Neural progenitor cell (in vitro differentiated cells): ENCODE results near the gene CCL21. TPM values are rescaled to one million over a fixed set of nuclear protein-coding genes. Genes with fewer than 3 reads are reported as not detected.
A peak's percentile ranks its signal among the peaks of the same experiment; 100 is the strongest.

Experiments
- DNase-seq: peaks from one replicate; pipeline ENCODE4 v3.0.0-alpha.2; 2016; ENCODE audit warnings: low spot score
- H2AFZ ChIP-seq: fragments of 200-600 bp; sonication (generic); replicated peaks from 2 replicates; pipeline ENCODE4 v1.6.1; 2016; ENCODE audit warnings: antibody characterized with exemption
- H3F3A ChIP-seq: fragments of 200-600 bp; sonication (generic); 2 replicates; pipeline ENCODE4 v1.6.1; 2016; ENCODE audit warnings: antibody characterized with exemption, low read depth
- H3K27ac ChIP-seq: fragments of 200-600 bp; sonication (generic); 2 replicates; pipeline ENCODE4 v1.5.1; 2016; ENCODE audit warnings: mild to moderate bottlenecking
- H3K27me3 ChIP-seq: fragments of 200-600 bp; sonication (generic); 2 replicates; pipeline ENCODE4 v1.6.1; 2016; ENCODE audit warnings: mild to moderate bottlenecking, moderate library complexity
- H3K36me3 ChIP-seq: fragments of 200-600 bp; sonication (generic); 2 replicates; pipeline ENCODE4 v1.5.1; 2016
- H3K4me1 ChIP-seq: fragments of 200-600 bp; sonication (generic); 2 replicates; pipeline ENCODE4 v1.6.1; 2016; ENCODE audit warnings: mixed run types
- H3K4me2 ChIP-seq: fragments of 200-600 bp; sonication (generic); 2 replicates; pipeline ENCODE4 v1.6.1; 2016
- H3K4me3 ChIP-seq: fragments of 200-600 bp; sonication (generic); 2 replicates; pipeline ENCODE4 v1.5.1; 2016
- H3K79me2 ChIP-seq: fragments of 200-600 bp; sonication (generic); 2 replicates; pipeline ENCODE4 v1.6.1; 2016; ENCODE audit warnings: low read depth
- H3K9ac ChIP-seq: fragments of 200-600 bp; sonication (generic); 2 replicates; pipeline ENCODE4 v1.6.1; 2016
- H3K9me3 ChIP-seq: fragments of 200-600 bp; sonication (generic); 2 replicates; pipeline ENCODE4 v1.5.1; 2016; ENCODE audit warnings: low read depth
- H4K20me1 ChIP-seq: fragments of 200-600 bp; sonication (generic); 2 replicates; pipeline ENCODE4 v1.6.1; 2016; ENCODE audit warnings: low read depth
- H3K27ac Mint-ChIP-seq: 3 replicates; pipeline ENCODE4 v1.8.0; 2021; ENCODE audit warnings: mixed read lengths
- H3K27me3 Mint-ChIP-seq: 2 replicates; pipeline ENCODE4 v1.8.0; 2022; ENCODE audit warnings: low read depth, mild to moderate bottlenecking, inconsistent platforms, moderate library complexity, mixed read lengths; ENCODE audit not compliant: insufficient read depth
- H3K36me3 Mint-ChIP-seq: 3 replicates; pipeline ENCODE4 v1.8.0; 2021; ENCODE audit warnings: mixed read lengths
- H3K4me1 Mint-ChIP-seq: 3 replicates; pipeline ENCODE4 v1.8.0; 2021; ENCODE audit warnings: mixed read lengths
- H3K4me3 Mint-ChIP-seq: 3 replicates; pipeline ENCODE4 v1.8.0; 2021; ENCODE audit warnings: mild to moderate bottlenecking, moderate library complexity, mixed read lengths
- H3K9me3 Mint-ChIP-seq: 3 replicates; pipeline ENCODE4 v1.8.0; 2020; ENCODE audit warnings: mixed read lengths
- EZH2 ChIP-seq: fragments of 200-600 bp; sonication (generic); IDR thresholded peaks from 2 replicates; pipeline ENCODE4 v1.6.1; 2017; ENCODE audit warnings: antibody characterized with exemption, mild to moderate bottlenecking, moderate library complexity
- EZH2phosphoT487 ChIP-seq: fragments of 200-600 bp; sonication (generic); IDR thresholded peaks from 2 replicates; pipeline ENCODE4 v1.6.1; 2017; ENCODE audit warnings: antibody characterized with exemption
- total RNA-seq: library from RNA; depleted of rRNA; stranded (reverse); fragments of >200 nt; gene quantifications from 2 replicates; pipeline ENCODE4 v1.2.3, GENCODE V29; 2015; ENCODE audit warnings: low replicate concordance
- TF ChIP-seq, protein P1 (sequence below): fragments of 200-600 bp; sonication (generic); IDR thresholded peaks from 2 replicates; pipeline ENCODE4 v1.5.1; 2017; ENCODE audit warnings: antibody characterized with exemption, mild to moderate bottlenecking

The CCL21 gene
- total RNA-seq, 1 donor from 2014 or later: not detected

DNA sequence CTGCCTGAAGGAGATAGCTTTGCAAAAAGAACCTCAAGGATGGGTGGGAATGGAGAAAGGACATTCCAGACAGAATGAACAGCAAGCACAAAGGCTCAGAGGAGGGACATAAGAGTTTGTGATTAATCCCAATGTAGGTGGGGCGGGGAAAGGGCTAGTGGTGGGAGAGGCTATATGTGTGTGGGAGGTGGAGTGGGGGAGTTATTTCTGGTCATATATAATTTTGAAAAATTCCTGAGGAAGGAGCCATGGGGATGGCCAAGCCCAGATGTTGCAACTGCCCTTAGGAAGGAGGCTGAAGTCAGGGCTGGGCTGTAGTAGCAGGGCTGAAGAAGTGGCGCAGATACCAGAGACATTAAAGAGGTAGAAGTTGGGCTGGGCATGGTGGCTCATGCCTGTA lies 34.1 kb downstream of the CCL21 start:
- Mint-ChIP-seq H3K36me3 (peaks cover 4% of the 10 kb centered on the region), H3K27ac (no peak overlapping the region)
- TF ChIP-seq EZH2 (no peak), EZH2phosphoT487 (no peak)
- TF ChIP-seq, protein P1, sequence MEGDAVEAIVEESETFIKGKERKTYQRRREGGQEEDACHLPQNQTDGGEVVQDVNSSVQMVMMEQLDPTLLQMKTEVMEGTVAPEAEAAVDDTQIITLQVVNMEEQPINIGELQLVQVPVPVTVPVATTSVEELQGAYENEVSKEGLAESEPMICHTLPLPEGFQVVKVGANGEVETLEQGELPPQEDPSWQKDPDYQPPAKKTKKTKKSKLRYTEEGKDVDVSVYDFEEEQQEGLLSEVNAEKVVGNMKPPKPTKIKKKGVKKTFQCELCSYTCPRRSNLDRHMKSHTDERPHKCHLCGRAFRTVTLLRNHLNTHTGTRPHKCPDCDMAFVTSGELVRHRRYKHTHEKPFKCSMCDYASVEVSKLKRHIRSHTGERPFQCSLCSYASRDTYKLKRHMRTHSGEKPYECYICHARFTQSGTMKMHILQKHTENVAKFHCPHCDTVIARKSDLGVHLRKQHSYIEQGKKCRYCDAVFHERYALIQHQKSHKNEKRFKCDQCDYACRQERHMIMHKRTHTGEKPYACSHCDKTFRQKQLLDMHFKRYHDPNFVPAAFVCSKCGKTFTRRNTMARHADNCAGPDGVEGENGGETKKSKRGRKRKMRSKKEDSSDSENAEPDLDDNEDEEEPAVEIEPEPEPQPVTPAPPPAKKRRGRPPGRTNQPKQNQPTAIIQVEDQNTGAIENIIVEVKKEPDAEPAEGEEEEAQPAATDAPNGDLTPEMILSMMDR: no peak

DNA sequence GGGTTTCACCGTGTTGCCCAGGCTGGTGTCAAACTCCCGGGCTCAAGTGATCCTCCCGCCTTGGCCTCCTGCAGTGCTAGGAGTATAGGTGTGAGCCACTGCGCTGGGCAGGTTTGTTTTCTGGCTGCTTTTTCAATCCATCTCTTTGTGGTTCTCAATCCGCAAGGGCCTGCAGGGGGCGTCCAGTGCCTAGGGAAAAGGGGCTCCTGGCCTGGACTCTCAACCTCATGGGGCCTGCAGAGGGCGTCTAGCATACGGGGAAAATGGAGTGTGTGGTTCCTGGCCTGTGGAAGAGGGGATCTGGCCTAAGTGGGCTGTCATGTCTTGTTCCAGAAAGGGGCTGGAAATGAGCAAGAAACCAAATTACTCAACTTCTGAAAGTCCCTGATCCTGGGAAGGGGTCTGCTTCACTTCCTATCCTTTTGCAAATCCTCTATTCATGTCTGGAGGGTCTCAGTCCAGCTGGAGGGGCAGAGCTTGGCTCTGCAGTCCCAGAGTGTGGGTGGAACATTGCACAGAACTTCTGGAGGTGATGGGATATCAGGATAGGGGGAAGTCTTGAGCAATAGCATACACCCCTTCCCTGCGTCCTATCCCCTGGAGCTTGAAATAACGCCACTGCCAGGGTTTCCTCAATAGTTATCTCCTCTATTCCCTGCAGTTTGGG lies 34.8 kb downstream of the CCL21 start:
- peaks cover 6% of the 10 kb centered on the region for H3K4me1 Mint-ChIP-seq
- no peaks in the 10 kb centered on the region for H3K36me3 ChIP-seq
- TF ChIP-seq, protein P1: peak; percentile 83
- TF ChIP-seq EZH2phosphoT487: peak; percentile 27
- TF ChIP-seq EZH2: no peak

More for the DNA sequence above, 34.1 kb downstream of the CCL21 start:
- no peak overlapping the region for H3K9ac ChIP-seq
- peaks cover 6% of the 10 kb centered on the region for H3K4me1 Mint-ChIP-seq
- H3K4me2 ChIP-seq: no peak overlapping the region
- no peak for DNase-seq
- H4K20me1 ChIP-seq: no peaks in the 10 kb centered on the region
- no peak overlapping the region for H3K4me3 Mint-ChIP-seq
- peaks cover 6% of the 10 kb centered on the region for H3K27me3 Mint-ChIP-seq
- no peaks in the 10 kb centered on the region for H3K27me3 ChIP-seq
- H3K4me1 ChIP-seq: no peaks in the 10 kb centered on the region
- H3F3A ChIP-seq: no peaks in the 10 kb centered on the region
- no peak overlapping the region for H3K4me3 ChIP-seq
- no peak overlapping the region for H2AFZ ChIP-seq
- no peaks in the 10 kb centered on the region for H3K9me3 Mint-ChIP-seq
- no peaks in the 10 kb centered on the region for H3K36me3 ChIP-seq
- no peaks in the 10 kb centered on the region for H3K9me3 ChIP-seq
- no peak overlapping the region for H3K27ac ChIP-seq
- H3K79me2 ChIP-seq: no peaks in the 10 kb centered on the region

DNA sequence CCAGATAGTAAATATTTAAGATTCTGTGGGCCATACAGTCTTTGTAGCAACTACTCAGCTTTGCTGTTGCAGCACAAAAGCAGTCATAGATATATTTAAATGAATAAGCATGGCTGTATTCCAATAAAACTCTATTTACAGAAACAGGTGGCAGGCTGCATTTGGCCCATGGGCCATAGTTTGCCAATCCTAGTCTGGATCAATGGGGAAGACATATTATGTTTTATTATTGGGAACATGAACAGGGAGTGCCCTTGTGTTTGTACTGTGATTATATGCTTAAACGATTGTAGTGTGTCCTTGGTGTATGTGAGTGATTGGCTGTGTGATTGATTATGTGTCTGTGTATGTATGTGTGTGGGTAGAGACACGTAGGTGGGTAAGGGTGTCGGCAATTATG lies 35.5 kb downstream of the CCL21 start:
- H3K27ac Mint-ChIP-seq: no peak overlapping the region

More for the DNA sequence above, 34.8 kb downstream of the CCL21 start:
- H3K4me2 ChIP-seq: no peak overlapping the region
- H3K9ac ChIP-seq: no peak overlapping the region
- H2AFZ ChIP-seq: no peak overlapping the region
- no peaks in the 10 kb centered on the region for H3K9me3 ChIP-seq
- peaks cover 1% of the 10 kb centered on the region for H3K36me3 Mint-ChIP-seq
- H3K79me2 ChIP-seq: no peaks in the 10 kb centered on the region
- no peak overlapping the region for H3K27ac ChIP-seq
- DNase-seq: peak; percentile 91
- no peak overlapping the region for H3K4me3 ChIP-seq
- H3K27me3 Mint-ChIP-seq: peaks cover 7% of the 10 kb centered on the region
- no peaks in the 10 kb centered on the region for H4K20me1 ChIP-seq
- H3K27me3 ChIP-seq: no peaks in the 10 kb centered on the region
- H3K27ac Mint-ChIP-seq: no peak overlapping the region
- no peaks in the 10 kb centered on the region for H3K9me3 Mint-ChIP-seq
- no peak overlapping the region for H3K4me3 Mint-ChIP-seq
- no peaks in the 10 kb centered on the region for H3K4me1 ChIP-seq
- H3F3A ChIP-seq: no peaks in the 10 kb centered on the region

More for the DNA sequence above, 35.5 kb downstream of the CCL21 start:
- Histone ChIP-seq H3K9me3 (no peaks in the 10 kb centered on the region), H2AFZ (no peak overlapping the region), H3K4me1 (no peaks in the 10 kb centered on the region), H3K27ac (no peak overlapping the region), H3K9ac (no peak overlapping the region), H3K4me2 (no peak overlapping the region), H3K27me3 (no peaks in the 10 kb centered on the region), H3K4me3 (no peak overlapping the region), H3F3A (no peaks in the 10 kb centered on the region), H3K79me2 (no peaks in the 10 kb centered on the region), H4K20me1 (no peaks in the 10 kb centered on the region), H3K36me3 (no peaks in the 10 kb centered on the region)
- Mint-ChIP-seq H3K36me3 (peaks cover 6% of the 10 kb centered on the region), H3K27me3 (peaks cover 7% of the 10 kb centered on the region), H3K4me1 (peaks cover 6% of the 10 kb centered on the region), H3K4me3 (no peak overlapping the region), H3K9me3 (no peaks in the 10 kb centered on the region)
- TF ChIP-seq EZH2phosphoT487 (no peak), EZH2 (no peak)
- TF ChIP-seq, protein P1: no peak
- DNase-seq: no peak
